Measurements from ENCODE around the gene ZNF474.

Gene ZNF474

GRCh38 chr5:122180863-122181548 lies 51.7 kb downstream of the ZNF474 start:
- DNase-seq (ENCODE audit: low read depth in 2 of 2), result no peak

GRCh38 chr5:122181863-122182262 lies 52.5 kb downstream of the ZNF474 start:
- no peak for DNase-seq (ENCODE audit: low read depth in 2 of 2)

GRCh38 chr5:122182491-122182921 lies 53.2 kb downstream of the ZNF474 start:
- DNase-seq (ENCODE audit: low read depth in 2 of 2), result no peak

- DNase-seq (ENCODE audit: low read depth in 2 of 2), result peak in 1 of 2 donors; percentile 0
These were observed 53.9 kb downstream of the ZNF474 start for GRCh38 chr5:122183098-122183787.

GRCh38 chr5:122183788-122184170 lies 54.4 kb downstream of the ZNF474 start:
- DNase-seq (ENCODE audit: low read depth in 2 of 2), result no peak

- DNase-seq (ENCODE audit: low read depth in 2 of 2), result no peak
These were observed 55.4 kb downstream of the ZNF474 start for GRCh38 chr5:122184676-122185255.

- DNase-seq (ENCODE audit: low read depth in 2 of 2), result no peak
These were observed 58.1 kb downstream of the ZNF474 start for GRCh38 chr5:122187426-122187825.

GRCh38 chr5:122190156-122190555 lies 60.8 kb downstream of the ZNF474 start:
- DNase-seq (ENCODE audit: low read depth in 2 of 2), result no peak

GRCh38 chr5:122192497-122193496 lies 63.5 kb downstream of the ZNF474 start:
- DNase-seq (ENCODE audit: low read depth in 2 of 2), result no peak

- no peak for DNase-seq (ENCODE audit: low read depth in 2 of 2)
These were observed 66.6 kb downstream of the ZNF474 start for GRCh38 chr5:122195802-122196394.

GRCh38 chr5:122199146-122199545 lies 69.8 kb downstream of the ZNF474 start:
- no peak for DNase-seq (ENCODE audit: low read depth in 2 of 2)

- no peak for DNase-seq (ENCODE audit: low read depth in 2 of 2)
These were observed 71.1 kb downstream of the ZNF474 start for GRCh38 chr5:122200450-122200849.

GRCh38 chr5:122200865-122201264 lies 71.5 kb downstream of the ZNF474 start:
- no peak for DNase-seq (ENCODE audit: low read depth in 2 of 2)

- DNase-seq (ENCODE audit: low read depth in 2 of 2), result no peak
These were observed 72.0 kb downstream of the ZNF474 start for GRCh38 chr5:122201365-122201764.

GRCh38 chr5:122202952-122203351 lies 73.6 kb downstream of the ZNF474 start:
- no peak for DNase-seq (ENCODE audit: low read depth in 2 of 2)

Data from stimulated activated CD4-positive, alpha-beta T cell treated with anti-CD3 and anti-CD28 coated beads, Interleukin-4, amount 100 ng/mL, for 48 hours (primary cell).